Ishikawa (cell line): ENCODE data around the gene CCDC137.

Experiments
- CEBPB ChIP-seq: IDR thresholded peaks from 2 replicates; pipeline ENCODE4 v1.6.1; 2012
- CREB1 ChIP-seq: IDR thresholded peaks from 2 replicates; pipeline ENCODE4 v1.6.1; 2012; ENCODE audit warnings: low read depth
- EGR1 ChIP-seq: IDR thresholded peaks from 2 replicates; pipeline ENCODE4 v1.6.1; 2012
- EP300 ChIP-seq: IDR thresholded peaks from 2 replicates; pipeline ENCODE4 v1.6.1; 2012; ENCODE audit warnings: borderline replicate concordance
- FOXM1 ChIP-seq: IDR thresholded peaks from 2 replicates; pipeline ENCODE4 v1.6.1; 2012; ENCODE audit warnings: low read depth, borderline replicate concordance
- NFIC ChIP-seq: IDR thresholded peaks from 2 replicates; pipeline ENCODE4 v1.6.1; 2012
- RAD21 ChIP-seq: IDR thresholded peaks from 2 replicates; pipeline ENCODE4 v1.6.1; 2012; ENCODE audit warnings: low read depth
- REST ChIP-seq: IDR thresholded peaks from 2 replicates; pipeline ENCODE4 v1.6.1; 2012; ENCODE audit warnings: low read depth, mild to moderate bottlenecking
- TAF1 ChIP-seq: IDR thresholded peaks from 2 replicates; pipeline ENCODE4 v1.6.1; 2012; ENCODE audit warnings: low read depth, mild to moderate bottlenecking
- TCF12 ChIP-seq: IDR thresholded peaks from 2 replicates; pipeline ENCODE4 v1.6.1; 2012; ENCODE audit warnings: low read depth
- TEAD4 ChIP-seq: IDR thresholded peaks from 2 replicates; pipeline ENCODE4 v1.6.1; 2012
- USF1 ChIP-seq: IDR thresholded peaks from 2 replicates; pipeline ENCODE4 v1.6.1; 2012
- YY1 ChIP-seq: IDR thresholded peaks from 2 replicates; pipeline ENCODE4 v1.6.1; 2012; ENCODE audit warnings: low read depth
- ZBTB7A ChIP-seq: IDR thresholded peaks from 2 replicates; pipeline ENCODE4 v1.6.1; 2012; ENCODE audit warnings: low read depth
- TF ChIP-seq, protein P1 (sequence below): IDR thresholded peaks from 2 replicates; pipeline ENCODE4 v1.6.1; 2012

The CCDC137 gene

GRCh38 chr17:81648013-81648706 lies 18.4 kb upstream of the CCDC137 start:
- TF ChIP-seq, protein P1, sequence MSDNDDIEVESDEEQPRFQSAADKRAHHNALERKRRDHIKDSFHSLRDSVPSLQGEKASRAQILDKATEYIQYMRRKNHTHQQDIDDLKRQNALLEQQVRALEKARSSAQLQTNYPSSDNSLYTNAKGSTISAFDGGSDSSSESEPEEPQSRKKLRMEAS, result no peak
- TF ChIP-seq CREB1 (no peak), RAD21 (no peak), FOXM1 (no peak), TCF12 (no peak), REST (no peak), USF1 (no peak), CEBPB (no peak), TAF1 (no peak), ZBTB7A (no peak), EP300 (no peak), EGR1 (no peak), TEAD4 (no peak), NFIC (no peak), YY1 (no peak)

DNA sequence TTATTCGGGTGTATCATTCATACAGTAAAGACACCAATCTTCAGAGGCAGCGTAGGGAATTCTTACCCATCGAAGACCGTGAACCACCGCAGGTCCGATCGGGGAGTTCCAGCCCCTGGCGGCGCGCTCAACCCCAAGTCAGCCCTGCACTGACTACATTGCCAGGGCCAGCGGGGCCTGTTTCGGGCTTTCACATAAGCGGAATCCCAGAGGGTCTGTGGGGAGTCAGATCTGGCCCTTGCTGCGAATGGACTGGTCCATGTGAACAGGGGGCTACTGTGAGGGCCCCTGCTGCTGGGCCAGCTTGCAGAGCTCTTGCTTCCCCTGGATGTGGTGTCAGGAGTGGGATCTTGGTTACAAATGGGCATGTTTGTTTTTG lies 17.8 kb upstream of the CCDC137 start:
- TF ChIP-seq CREB1 (no peak), REST (no peak), NFIC (no peak), YY1 (no peak)

- TF ChIP-seq ZBTB7A (no peak), CREB1 (no peak)
Observed at GRCh38 chr17:81650951-81651350, 15.6 kb upstream of the CCDC137 start.

DNA sequence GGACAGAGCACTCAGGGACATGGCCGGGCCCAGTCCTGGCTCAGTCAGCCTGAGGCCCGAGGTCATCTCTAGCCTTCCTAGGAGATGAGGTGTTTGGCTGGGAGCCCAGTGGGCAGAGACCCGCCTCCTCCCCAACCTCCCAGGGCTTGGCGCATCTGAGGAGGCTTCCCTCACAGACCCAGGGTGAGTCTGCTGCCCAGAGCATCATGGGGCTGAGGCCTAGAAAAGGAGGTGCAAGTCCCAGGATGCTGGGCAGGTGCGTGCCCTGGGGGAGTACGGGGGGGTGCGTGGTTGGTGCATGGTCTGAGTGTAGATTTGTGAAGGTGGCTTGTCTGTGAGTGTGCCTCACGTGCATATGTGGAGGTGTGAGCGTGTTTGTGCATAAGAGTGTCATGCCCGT lies 14.8 kb upstream of the CCDC137 start:
- peak; percentile 74 for TF ChIP-seq NFIC
- no peak for TF ChIP-seq FOXM1

- no peak for TF ChIP-seq ZBTB7A
- TF ChIP-seq REST, result no peak
- TF ChIP-seq NFIC, result no peak
- no peak for TF ChIP-seq RAD21
- TF ChIP-seq EP300, result no peak
- TF ChIP-seq USF1, result no peak
- TF ChIP-seq TCF12, result no peak
- no peak for TF ChIP-seq CREB1
- TF ChIP-seq TAF1, result no peak
- TF ChIP-seq, protein P1, result no peak
- no peak for TF ChIP-seq EGR1
- TF ChIP-seq YY1, result no peak
- no peak for TF ChIP-seq CEBPB
- no peak for TF ChIP-seq FOXM1
- TF ChIP-seq TEAD4, result no peak
Observed at GRCh38 chr17:81652906-81653771, 13.4 kb upstream of the CCDC137 start.
